HG02571 (cell line): ENCODE measurements around the gene EPM2A.
"Not testable (repeated sequence)": the region's sequence is repeated elsewhere in the genome, so short reads cannot be mapped to it uniquely, and the experiment has no call there.

Experiments
- ATAC-seq: cut with Tn5 transposase; IDR thresholded peaks from one replicate; pipeline ENCODE4 v1.9.1; 2021; ENCODE audit warnings: mild to moderate bottlenecking, moderate library complexity; ENCODE audit not compliant: unreplicated experiment

Gene EPM2A

GRCh38 chr6:145733207-145733606, 2.1 kb downstream of the EPM2A start:
- ATAC-seq = no peak

GRCh38 chr6:145731447-145731846, 3.9 kb downstream of the EPM2A start:
- no peak for ATAC-seq

- no peak for ATAC-seq
Observed at GRCh38 chr6:145729887-145730286, 5.4 kb downstream of the EPM2A start.

GRCh38 chr6:145728444-145729385, 6.6 kb downstream of the EPM2A start:
- no peak for ATAC-seq

- no peak for ATAC-seq
Observed at GRCh38 chr6:145727817-145728388, 7.4 kb downstream of the EPM2A start.

GRCh38 chr6:145725570-145725969, 9.8 kb downstream of the EPM2A start:
- no peak for ATAC-seq

- ATAC-seq = no peak
Observed at GRCh38 chr6:145723646-145724045, 11.7 kb downstream of the EPM2A start.

- ATAC-seq = no peak
Observed at GRCh38 chr6:145722190-145722589, 13.1 kb downstream of the EPM2A start.

- ATAC-seq = no peak
Observed at GRCh38 chr6:145721144-145721543, 14.2 kb downstream of the EPM2A start.

- no peak for ATAC-seq
Observed at GRCh38 chr6:145715426-145715825, 19.9 kb downstream of the EPM2A start.

- no peak for ATAC-seq
Observed at GRCh38 chr6:145714731-145715130, 20.6 kb downstream of the EPM2A start.

- ATAC-seq = no peak
Observed at GRCh38 chr6:145713773-145714172, 21.5 kb downstream of the EPM2A start.

- ATAC-seq = no peak
Observed at GRCh38 chr6:145711372-145711771, 23.9 kb downstream of the EPM2A start.

- ATAC-seq = no peak
Observed at GRCh38 chr6:145707397-145707796, 27.9 kb downstream of the EPM2A start.

- ATAC-seq = no peak
Observed at GRCh38 chr6:145705561-145705960, 29.8 kb downstream of the EPM2A start.

- no peak for ATAC-seq
Observed at GRCh38 chr6:145704143-145704781, 31.1 kb downstream of the EPM2A start.

- ATAC-seq = no peak
Observed at GRCh38 chr6:145699462-145699861, 35.9 kb downstream of the EPM2A start.

- not testable (repeated sequence) for ATAC-seq
Observed at GRCh38 chr6:145697401-145697800, 37.9 kb downstream of the EPM2A start.

- no peak for ATAC-seq
Observed at GRCh38 chr6:145694083-145694737, 41.1 kb downstream of the EPM2A start.

GRCh38 chr6:145690969-145691368, 44.4 kb downstream of the EPM2A start:
- ATAC-seq = no peak

GRCh38 chr6:145689529-145689928, 45.8 kb downstream of the EPM2A start:
- no peak for ATAC-seq
